ENCODE results near the gene TECTA.

- TF ChIP-seq E2F6 (IDR thresholded peaks at IDR 0.05; ENCODE audit: borderline replicate concordance, low read depth) (no peak), EP300 (IDR thresholded peaks at IDR 0.05) (no peak), CTCF (IDR thresholded peaks at IDR 0.05) (no peak), HEYL (CRISPR knock-in tag; IDR thresholded peaks at IDR 0.05) (no peak), BHLHE40 (IDR thresholded peaks at IDR 0.05; ENCODE audit: low read depth, low read length) (no peak), POLR2A (IDR thresholded peaks at IDR 0.05; ENCODE audit: low read length) (no peak), ZSCAN20 (CRISPR knock-in tag; IDR thresholded peaks at IDR 0.05) (no peak), RFX5 (IDR thresholded peaks at IDR 0.05) (no peak), HES2 (IDR thresholded peaks at IDR 0.05) (no peak), REST (IDR thresholded peaks at IDR 0.05) (no peak)
Measured at GRCh38 chr11:121149116-121149515, 48.1 kb downstream of the TECTA start.
